ENCODE results near the gene SEPTIN10.
A peak's percentile ranks its signal among the peaks of the same experiment; 100 is the strongest.
"Not testable (repeated sequence)": the region's sequence is repeated elsewhere in the genome, so short reads cannot be mapped to it uniquely, and the experiment has no call there.

Gene SEPTIN10

DNA sequence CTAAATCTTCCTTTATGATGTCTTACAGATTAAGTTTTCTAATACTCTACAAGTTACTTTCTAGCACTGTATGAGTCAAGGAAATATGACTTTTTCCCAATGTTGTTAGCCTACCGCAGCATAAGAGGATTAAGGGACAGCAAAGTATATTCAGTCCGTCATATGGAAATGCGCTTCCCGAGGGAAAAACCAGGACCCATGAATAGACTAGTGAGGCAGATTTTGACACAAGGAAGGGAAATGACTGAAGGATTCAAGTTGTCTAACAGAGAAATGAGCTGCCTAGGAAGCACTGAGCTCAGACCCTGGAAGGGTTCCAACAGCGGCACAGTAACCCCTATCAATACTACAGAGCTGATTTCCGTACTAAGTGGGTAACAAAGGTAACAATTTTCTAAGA lies 12.0 kb downstream of the SEPTIN10 start:
- DNase-seq (ENCODE audit: low read depth in 2 of 2): no peak

DNA sequence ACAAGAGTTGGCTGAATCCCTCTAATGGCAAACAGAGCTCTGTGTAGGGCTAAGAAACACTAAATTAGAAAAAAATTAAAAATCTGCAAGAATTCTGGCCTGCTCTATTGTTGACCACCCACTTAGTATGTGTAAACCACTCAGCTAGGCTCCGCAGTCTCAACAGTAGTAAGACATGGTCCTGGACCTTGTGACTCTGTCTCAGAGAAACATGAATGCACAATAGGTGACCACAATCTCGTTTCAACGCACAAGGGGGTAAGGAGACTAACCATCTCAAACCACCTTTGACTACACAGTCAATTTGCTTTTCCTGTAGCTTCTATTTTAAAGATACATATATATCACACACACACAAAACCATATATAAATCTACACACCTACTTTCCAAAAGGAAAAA lies 16.5 kb downstream of the SEPTIN10 start:
- no peak for DNase-seq (ENCODE audit: low read depth in 2 of 2)

DNA sequence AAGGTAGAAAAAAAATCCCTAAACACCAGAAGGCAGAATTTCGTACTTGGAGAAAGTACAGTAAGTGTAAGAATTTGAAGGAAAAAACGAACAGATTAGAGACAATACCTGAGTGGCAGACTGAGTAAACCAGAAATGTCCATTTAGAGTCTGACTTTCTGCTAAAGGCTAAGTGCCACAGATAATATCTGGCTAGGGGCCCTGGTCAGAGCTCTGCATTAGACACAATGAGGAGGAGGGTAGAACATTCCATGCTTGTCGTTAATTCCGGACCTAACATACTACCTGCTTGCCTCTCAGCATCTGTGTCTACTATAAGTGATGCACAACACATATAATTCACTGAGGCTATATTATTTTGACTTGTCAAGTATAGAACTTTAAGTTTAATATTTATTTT lies 18.1 kb downstream of the SEPTIN10 start:
- DNase-seq (ENCODE audit: low read depth in 2 of 2): no peak

DNA sequence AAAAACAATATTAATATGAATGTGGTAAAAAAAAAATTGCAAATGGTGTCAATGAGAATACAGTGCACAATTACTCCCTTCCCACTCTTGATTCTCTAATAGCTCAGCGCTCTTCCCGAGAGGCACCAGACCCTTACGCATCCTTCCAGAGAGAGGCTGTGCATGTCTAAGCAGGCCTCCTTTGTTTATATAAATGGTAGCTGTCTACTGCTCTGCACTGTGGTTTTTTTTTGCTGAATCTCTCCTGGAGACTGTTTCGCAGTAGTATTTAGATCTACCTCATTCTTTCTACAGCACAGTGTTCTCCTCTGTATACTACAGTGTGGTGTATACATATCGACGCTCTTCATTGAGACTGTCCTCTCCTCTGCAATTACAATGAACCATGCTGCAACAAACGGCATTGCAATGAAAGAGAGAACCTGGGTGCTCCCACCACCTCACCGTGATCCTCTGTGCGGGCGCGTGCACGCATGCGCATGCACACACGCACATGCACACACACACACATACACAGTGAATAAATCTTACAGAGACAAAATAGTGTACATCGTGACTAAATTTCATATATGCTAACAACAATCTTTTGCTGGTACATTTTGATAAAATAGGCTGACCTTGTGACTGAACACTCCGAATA lies 19.4 kb downstream of the SEPTIN10 start:
- no peak for DNase-seq (ENCODE audit: low read depth in 2 of 2)

DNA sequence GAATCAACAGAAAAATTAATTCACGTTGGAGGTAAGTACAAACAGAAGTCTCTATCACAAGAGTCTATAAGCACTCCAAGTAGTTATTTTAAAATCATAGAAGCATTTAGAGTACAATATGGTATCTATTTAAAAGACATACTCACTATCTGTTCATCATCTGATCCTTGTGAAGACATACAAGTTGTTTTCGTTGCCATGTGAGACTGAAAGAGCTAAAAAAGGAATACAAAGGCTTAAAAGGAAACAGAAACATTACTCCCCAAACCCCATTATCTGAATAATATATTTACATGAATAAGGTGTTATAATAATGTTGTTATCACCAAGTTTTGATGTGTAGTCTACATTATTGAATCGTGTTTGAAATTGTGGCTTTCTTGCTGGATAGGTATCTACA lies 20.9 kb downstream of the SEPTIN10 start:
- DNase-seq (ENCODE audit: low read depth in 2 of 2): no peak

DNA sequence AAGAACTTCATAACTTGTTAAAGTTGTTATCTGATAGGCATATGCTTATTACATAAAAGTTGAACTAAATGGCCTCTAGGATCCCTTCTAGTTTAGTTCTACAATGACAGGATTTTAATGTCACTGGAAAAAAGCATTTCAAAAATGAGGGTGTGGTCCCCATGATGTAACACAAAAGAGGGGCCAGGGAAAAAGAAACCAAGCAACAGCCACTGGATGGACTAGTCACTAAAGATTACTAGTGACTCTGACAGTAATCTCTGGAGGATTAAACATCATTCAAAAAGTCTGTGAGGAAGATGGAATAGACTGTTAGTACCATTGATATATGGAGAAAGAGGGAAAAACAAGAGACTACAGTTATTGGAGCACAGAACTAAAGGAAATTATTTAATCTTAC lies 22.6 kb downstream of the SEPTIN10 start:
- DNase-seq (ENCODE audit: low read depth in 2 of 2): no peak

DNA sequence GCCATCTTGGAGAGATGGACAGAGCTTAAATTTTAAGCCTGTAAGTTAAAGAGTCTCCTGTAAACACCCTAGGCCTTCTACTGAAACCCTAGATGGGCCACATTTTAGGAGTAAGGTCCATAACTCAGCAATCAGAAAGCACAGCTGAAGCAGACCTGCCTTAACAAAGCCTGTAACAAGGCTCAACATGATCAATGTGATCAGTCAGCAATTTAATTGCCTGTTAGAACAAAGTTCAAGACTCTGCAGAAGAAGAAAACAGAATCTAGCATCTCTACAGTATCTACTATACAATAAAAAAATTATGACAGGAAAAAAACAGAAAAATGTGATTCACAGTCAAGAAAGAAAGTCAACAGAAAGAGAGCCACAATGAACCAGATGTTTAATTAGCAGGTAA lies 27.1 kb downstream of the SEPTIN10 start:
- DNase-seq (ENCODE audit: low read depth in 2 of 2): no peak

DNA sequence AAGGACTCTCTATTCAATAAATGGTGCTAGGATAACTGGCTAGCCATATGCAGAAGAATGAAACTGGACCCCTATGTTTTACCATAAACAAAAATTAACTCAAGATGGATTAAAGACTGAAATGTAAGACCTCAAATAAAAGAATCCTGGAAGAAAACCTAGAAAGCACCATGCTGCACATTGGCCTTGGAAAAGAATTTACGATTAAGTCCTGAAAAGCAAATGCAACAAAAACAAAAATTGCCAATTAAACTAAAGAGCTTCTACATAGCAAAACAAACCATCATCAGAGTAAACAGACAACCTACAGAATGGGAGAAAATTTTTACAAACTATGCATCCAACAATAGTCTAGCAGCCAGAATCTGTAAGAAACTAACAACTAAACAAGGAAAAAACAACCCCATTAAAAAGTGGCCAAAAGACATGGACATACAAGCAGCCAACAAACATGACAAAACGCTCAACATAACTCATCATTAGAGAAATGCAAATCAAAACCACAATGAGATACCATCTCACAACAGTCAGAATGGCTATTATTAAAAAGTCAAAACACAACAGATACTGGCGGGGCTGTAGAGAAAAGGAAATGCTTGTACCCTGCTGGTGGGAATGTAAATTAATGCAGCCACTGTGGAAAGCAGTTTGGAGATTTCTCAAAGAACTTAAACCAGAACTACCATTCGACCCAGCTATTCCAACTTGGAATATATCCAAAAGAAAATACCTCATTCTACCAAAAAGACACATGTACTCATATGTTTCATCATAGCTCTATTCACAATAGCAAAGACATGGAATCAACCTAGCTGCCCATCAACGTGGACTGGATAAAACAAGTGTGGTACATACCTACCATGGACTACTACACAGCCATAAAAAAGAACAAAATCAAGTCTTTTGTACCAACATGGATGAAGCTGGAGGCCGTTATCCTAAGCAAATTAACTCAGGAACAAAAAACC lies 30.6 kb downstream of the SEPTIN10 start:
- DNase-seq (ENCODE audit: low read depth in 2 of 2): no peak

DNA sequence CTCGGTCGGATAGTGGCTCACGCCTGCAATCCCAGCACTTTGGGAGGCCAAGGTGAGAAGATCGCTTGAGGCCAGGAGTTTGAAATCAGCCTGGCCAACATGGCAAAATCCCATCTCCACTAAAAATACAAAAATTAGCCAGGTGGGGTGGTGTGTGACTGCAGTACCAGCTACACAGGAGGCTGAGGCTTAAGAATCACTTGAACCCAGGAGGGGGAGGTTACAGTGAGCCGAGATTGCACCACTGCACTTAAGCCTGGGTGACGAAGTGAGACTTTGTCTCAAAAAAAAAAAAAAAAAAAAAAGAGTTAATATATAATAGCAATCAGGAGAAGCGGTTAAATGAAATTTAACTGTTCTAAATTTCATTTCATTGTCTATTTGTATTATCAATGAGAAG lies 36.1 kb downstream of the SEPTIN10 start:
- not testable (repeated sequence) for DNase-seq (ENCODE audit: low read depth in 2 of 2)

DNA sequence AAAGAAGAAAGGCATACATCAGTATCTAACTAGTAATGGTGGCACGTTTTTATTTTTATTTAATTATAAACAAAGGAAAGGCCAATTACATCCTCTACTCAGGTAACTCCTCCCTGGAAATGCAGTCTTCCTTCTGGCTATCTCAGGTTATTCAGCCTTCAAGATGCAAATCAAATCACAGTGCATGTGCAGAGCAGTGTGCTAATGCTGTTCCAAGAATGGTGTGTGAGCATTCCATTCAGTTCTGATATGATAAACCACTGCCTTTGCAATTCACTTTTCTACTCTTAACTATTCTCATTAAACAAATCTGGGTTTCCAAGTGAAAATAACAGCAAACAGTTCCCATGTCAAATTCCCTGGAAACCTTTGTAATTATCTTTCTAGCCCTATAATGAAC lies 38.4 kb downstream of the SEPTIN10 start:
- DNase-seq (ENCODE audit: low read depth in 2 of 2): no peak

DNA sequence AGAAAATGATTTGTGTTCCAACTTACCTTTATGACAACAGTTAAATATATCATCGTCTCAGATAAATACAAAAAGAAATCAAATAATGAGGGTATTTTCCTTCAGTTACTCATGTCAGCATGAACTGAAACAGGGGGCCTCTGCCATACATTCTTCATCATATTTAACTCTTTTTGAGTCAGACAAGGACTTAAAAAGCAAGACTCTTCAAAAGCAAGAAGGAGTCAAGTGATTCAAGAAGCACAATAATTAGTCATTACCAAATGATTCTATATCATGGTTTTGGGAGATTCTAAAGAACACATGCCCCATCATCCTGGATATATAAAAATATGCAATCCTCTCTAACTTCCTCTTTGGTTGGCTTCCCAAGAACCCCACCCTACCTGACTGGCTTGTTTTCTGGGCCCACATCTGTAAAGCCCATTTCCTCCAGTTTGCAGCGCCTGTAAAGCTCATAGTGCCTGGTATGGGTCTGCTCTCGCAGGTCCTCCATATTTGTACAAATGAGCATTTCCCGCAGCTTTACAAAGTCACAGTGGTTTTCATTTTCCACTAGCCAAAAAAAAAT lies 49.7 kb downstream of the SEPTIN10 start:
- DNase-seq (ENCODE audit: low read depth in 2 of 2): no peak

DNA sequence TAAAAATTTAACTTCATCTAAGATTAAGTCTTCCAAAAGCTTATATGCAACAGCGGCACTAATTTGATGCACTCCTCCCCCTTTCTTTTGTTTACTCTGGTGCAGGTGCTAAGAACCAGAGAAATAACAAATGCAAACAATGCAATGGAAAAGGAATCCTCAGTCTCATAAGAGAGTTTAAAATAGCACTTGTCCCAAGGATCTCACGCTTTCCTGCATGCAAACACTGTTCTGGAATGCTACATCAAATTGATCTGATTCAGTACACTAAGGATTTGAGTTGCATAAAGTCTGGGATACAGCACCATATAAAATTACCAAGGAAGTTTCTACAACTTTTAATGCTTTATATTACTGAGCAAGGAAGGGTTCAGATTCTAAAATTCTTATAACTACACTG lies 50.5 kb downstream of the SEPTIN10 start:
- DNase-seq (ENCODE audit: low read depth in 2 of 2): no peak

DNA sequence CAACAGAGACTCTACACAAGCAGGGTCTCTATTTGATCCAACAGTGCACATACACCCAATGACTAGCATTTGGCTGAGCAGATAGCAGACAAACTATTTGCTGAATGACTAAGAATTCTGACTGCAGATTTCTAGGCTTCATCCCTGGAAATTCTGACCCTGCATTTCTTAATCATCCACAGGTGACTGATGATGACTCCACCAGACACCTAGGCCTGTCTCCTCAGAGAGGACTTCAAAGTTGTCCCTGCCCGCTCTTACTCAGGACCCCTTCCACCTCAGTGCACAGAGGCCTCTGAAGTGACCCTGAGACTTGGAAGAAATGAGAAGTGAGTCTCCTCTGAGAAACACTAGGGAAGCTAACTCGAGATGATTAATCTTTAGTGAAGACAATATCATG lies 51.3 kb downstream of the SEPTIN10 start:
- DNase-seq (ENCODE audit: low read depth in 2 of 2): peak in 1 of 2 donors; percentile 5

DNA sequence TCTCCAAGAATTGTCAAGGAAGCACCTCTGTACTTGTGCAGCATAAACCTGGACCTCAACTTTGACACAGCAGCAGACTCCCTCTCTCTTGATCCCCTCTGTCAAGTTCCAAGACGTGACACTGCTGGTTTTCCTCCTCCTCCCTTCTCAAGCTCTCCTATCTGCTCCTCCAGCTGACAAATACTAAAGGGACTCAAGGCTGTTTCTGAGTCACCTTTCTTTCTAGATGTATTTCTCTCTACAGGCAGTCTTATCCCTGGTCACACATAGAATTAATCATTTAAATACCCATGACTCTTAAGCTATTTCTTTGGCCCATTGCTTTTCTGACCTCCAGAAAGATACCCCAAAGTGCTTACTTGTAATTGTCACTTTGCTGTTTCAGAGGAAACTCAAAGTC lies 53.5 kb downstream of the SEPTIN10 start:
- DNase-seq (ENCODE audit: low read depth in 2 of 2): no peak

DNA sequence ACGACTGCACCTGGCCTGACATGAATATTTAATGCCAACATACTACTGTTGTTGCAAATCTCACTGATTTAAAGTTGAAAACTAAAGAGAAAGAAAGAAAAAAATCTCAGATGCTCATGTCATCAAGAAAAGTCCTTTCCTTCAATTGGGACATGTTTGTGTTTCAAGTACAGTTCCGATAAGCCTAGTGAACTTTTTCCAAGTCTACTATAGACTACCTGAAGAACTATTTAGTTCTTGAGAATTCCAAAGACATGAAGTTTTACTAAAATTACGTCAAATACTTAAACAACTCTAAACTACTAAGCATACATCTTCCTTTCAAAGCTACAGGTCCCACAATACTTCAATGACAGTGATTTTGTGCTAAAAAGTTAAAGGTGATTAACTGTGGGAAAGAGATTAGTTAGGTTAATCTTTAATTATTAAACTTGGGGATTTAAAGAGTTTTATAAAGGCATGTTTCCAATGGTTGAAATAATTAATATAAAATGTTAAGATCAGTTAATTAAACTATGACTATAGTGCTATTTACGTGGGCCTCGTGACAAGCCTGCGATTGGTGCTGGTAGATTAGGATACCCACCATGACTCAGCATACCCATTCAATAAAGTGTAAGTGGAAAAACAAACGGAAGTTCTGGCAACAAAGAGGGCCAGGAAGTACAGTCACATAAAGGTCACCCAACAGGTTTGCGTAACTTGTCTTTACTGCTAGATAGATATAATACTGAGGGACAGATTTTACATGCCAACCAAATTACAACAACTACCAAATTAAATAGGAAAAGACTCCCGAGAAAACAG lies 55.5 kb downstream of the SEPTIN10 start:
- no peak for DNase-seq (ENCODE audit: low read depth in 2 of 2)

DNA sequence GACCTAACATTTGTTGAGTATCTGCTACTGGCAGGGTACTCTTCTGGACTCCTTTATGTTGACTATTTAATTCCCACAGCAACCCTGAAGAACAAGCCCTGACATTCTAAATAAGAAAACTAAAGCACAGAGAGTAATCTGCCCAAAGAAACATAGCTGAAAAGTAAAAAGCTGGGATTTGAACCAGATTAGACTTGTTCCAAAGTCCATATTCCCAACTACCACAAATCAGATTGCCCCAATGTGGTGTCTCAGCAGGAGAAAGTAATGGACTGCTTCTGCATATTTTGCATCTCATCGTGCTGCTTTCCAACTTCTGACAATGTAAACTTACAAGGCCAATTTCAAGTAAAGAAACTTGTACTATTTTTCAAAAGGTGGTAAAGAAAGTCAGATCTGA lies 56.5 kb downstream of the SEPTIN10 start:
- DNase-seq (ENCODE audit: low read depth in 2 of 2): no peak

DNA sequence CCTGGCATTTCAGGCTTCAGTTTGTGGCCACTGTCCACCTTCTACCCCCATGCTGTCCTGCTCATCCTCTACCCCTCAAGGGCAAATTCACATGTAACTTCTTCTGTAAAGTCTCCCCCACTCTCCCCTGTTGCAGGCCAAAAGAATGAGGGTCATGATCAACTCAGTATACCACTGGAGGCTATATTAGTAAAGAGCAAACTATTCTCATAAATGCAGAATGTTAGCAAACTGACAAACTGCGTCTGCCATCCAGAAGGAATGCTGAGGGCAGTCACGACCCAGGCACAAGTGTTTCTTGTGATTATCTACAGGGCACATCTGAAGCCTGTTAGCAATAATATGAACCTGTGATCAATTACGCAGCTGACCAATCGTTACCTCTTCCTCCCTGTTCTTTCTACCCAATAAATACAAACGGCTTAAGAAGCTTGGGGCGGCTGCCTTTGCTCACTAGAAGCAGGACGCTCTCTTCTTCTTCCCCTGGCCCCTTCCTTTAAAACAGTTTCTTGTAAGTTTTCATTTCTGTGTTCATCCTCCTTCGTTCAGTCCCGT lies 58.3 kb downstream of the SEPTIN10 start:
- no peak for DNase-seq (ENCODE audit: low read depth in 2 of 2)

DNA sequence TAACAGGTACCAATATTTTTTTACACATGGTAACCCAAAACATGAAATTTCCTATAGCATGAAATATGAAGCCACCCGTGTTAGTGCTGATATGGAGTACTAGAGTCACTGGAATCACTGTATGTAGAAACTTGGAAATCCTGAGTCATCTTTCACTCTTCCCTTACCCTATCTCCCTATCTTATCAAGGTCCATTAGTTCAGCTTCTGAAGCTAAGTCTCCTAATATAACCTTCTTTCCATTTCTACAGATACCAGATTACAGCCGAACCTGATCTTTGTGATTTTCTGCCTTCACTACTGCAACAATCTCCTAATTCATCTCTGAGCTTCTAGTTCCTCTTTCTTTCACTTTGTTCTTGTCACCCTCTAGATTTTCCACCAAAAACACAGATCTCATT lies 59.0 kb downstream of the SEPTIN10 start:
- DNase-seq (ENCODE audit: low read depth in 2 of 2): no peak

DNA sequence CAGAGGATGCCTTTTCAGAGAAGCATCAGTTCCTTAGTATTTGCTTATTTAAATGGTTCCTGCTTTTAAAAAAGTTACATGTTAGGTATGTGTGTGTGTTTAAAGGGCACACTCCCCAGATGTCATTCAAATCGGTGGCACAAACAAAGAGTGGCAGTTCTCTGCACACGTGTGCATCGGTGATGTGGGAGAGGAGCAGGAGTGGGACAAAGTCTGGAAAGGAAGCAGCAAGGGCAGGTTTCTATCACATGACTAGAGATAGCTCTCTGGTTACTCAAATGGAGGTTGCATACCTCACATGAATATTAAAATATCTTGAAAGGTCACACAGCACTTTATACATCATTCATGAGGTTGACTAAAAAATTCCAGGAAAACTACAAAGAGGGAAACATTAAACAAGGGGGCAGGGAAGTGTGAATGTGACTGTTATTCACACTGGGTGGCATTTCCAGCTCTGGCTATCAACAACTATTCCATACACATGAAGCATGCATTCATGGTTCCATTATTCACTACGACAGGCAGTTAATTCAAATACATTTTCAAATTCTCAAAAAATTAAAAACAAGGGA lies 64.7 kb downstream of the SEPTIN10 start:
- DNase-seq (ENCODE audit: low read depth in 2 of 2): no peak

DNA sequence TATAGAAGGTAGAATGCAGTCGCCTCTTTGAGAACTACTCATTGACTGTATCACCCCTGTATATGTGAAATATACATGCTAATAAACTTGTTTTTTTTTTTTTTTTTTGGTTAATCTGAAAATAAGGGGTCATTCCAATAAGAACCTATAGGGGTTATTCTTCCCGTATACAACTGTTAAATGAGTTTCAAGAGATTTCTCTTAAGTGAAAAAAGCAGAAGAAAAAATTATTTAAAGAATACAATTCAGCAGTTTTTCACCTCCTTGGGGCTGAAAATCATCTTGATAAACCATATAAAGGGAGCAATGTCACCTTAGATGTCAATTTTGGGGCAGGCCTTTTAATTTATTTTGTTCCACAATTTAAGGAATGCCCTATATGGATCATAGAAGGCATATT lies 66.5 kb downstream of the SEPTIN10 start:
- DNase-seq (ENCODE audit: low read depth in 2 of 2): no peak
